GM21528 (cell line): ENCODE data around the gene KRT71.

Source experiments
- ATAC-seq: cut with Tn5 transposase; IDR thresholded peaks from one replicate; pipeline ENCODE4 v1.9.1; 2021; ENCODE audit warnings: mild to moderate bottlenecking, moderate library complexity; ENCODE audit not compliant: unreplicated experiment, low FRiP score

Gene KRT71

DNA sequence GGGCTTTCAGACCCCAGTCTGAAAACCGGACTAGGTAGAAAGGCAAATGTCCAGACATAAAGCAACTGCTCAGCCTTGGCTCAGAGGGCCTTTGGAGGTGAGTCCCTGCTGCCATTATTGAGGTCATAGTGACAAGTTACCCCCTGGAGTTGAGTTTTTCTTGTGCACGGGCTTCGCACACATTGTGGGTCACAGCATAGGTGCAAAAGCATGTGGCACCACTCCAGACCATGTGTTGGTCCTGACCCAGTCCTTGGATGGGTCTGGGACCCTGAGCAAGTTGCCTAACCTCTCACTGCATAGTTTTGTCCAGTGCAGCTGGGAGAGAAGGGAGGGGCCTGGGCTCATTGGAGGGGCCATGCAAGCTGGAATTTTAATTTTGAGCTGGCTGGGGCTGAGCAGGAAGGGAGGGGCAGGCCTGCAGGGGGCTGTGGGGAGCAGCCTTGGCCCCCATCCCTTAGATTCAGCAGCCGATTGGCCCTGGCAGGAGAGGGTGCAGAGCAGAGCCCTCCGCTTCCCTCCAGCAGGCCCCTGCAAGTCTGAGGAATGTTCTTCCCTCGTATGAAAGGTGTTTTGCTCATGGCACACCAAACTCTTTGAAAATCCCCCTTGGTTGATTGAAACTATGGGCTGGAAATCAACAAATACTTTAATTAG lies 28.6 kb downstream of the KRT71 start:
- ATAC-seq = no peak

DNA sequence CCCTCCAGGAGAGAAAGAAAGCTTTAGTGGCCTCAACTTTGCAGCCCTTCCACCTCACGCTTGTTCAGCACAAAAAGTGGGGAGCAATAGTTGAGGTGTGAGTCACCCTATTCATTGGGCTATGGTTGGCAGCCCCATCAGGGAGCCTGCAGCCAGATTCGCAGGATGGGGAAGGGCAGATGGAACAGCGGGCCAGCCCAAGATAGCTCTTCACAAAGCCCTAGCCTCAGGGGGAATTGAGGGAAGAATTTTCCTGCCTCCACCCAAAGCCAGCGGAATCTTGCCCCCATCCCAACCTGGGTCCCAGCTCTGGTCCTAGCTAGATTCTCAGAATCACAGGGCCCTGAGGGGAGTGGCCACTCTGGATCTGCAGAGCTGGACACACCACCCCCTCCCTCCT lies 29.1 kb downstream of the KRT71 start:
- ATAC-seq = no peak

DNA sequence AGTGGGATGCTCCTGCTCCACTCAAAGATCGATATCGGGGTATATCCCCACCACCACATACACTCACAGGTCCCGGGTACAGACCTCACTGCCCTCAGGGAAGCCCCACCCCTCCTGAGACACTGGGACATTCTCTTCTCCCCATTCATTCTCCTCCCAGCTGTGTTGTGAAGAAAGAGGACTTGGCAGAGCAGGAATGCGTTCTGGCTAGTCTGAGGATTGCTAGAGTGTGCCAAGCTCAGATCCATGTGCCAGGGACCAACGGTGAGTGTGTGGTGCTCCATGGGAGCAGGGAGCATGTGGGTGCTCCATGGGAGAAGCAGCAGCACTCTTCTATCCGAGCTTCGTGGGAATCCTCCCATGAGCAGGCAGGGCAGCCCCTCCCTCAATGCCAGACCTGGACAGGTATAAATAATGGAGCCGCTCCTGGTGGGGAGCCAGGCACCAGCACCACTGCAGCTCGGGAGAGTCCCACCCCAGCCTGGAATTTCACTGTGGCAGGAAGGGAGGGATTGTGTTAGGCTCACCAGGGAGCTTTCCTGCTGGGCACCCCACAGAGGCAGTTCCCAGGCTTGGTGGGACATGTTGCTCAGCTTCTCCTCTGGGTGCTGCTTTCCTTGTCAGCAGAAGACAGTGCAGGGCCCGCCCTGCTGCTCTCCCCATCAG lies 30.5 kb downstream of the KRT71 start:
- ATAC-seq = no peak

DNA sequence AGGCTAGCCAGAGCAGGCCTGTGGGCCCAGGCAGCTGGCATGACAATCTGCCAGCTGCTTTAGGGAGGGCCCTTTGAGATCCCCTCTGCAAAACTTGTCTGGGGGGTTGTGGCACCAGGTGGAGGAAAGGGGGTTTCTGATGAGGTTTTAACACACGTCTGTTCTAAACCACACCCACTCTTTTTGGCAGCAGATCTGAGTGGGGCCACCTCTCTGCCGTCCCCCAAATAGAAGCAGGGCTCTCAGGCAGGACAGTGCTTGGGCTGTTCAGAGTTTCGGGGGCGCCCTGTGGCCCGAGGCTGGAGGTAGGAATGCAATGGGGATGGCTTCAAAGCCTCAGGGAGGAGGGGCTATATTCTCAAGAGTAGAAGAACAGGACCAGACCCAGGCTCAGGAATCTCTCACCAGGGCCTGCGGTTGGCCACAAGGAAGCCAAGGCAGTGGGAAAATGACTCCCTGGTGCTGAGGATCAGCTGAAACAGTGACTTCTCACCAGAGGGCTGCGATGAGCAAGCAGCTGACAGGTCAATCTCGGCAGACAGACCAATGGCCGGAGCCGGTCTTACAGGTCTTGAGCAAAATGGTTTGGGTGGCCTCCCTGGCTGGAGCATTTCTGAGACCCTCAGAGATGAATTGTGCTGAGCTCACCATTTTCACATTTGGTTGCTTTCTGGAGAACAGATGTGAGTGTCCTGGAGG lies 31.2 kb downstream of the KRT71 start:
- ATAC-seq = no peak

DNA sequence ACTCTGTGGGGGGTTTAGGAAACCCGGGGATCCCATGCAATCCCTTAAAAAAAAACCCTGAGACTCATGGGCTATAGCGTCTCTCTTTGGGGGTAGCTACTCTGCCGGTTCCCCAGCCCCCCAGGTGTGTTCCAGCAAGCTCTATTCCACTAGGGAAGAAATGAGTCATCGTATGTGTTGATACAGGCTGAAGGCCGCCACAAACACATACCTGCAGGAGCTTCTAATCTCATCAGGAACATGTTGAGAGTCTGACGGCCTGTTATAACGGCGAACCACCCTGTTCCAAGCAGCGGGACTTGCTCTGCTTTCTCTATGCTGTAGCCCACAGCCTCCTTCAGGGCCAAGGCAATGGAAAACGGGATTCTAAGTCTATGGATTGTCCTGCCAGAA lies 31.8 kb downstream of the KRT71 start:
- ATAC-seq = no peak

DNA sequence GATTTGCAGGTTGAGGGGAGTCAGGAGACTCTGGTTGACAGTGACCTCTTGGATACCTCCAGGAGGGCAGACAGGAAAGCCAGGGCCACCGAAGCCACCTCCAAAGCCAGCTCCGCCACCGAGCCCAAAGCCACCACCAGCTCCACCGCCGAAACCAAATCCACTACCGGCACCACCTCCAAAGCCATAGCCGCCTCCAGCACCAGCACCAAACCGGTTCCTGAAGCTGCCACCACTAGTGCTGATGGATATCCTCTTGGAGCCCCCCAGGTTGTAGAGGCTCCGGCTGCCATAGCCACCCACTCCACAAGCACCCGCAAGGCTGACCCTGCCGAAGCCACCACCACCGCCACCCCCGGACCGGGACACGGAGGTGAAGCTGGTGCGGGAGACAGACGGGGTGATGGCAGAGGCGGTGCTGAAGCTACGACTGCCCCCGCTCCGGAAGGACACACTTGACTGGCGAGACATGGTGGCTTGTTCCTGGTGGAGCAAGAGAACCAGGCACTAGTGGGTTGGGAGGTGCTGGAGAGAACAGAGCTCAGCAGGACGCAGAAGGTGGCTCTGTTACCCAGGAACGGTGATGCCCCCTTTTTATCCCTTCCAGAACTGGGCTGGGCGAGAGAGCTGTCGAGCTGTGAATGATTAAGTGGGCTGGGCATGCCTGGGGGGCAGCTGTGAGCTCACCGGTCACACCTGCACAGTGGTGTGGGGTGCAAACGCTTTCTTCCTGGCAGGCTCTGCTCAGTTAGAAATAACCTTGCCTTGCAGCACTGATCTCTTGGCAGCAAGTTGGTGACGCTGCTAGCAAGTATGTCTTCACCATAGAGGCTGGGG lies 32.9 kb downstream of the KRT71 start, which contains the start of gene KRT5:
TSS of gene KRT5 (minus strand) at position 569 of the 837 bp plus-strand sequence. CDS start at position 471, 98 bp downstream.
- ATAC-seq = no peak

DNA sequence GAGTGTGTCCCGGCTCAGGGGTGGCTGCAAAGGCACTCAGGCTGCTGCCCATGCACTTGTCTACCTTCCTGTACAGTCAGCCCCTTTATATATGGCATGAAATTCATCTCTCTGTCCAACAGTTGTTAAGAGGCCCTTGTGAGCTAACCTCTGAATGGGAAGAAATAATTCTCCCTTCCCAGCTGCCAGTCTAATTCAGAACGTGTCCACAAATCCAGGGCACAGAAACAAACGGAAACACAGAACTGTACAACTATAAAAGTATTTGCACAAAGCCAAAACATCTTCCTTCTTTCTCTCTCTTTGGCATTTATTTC lies 33.6 kb downstream of the KRT71 start:
- ATAC-seq = no peak

DNA sequence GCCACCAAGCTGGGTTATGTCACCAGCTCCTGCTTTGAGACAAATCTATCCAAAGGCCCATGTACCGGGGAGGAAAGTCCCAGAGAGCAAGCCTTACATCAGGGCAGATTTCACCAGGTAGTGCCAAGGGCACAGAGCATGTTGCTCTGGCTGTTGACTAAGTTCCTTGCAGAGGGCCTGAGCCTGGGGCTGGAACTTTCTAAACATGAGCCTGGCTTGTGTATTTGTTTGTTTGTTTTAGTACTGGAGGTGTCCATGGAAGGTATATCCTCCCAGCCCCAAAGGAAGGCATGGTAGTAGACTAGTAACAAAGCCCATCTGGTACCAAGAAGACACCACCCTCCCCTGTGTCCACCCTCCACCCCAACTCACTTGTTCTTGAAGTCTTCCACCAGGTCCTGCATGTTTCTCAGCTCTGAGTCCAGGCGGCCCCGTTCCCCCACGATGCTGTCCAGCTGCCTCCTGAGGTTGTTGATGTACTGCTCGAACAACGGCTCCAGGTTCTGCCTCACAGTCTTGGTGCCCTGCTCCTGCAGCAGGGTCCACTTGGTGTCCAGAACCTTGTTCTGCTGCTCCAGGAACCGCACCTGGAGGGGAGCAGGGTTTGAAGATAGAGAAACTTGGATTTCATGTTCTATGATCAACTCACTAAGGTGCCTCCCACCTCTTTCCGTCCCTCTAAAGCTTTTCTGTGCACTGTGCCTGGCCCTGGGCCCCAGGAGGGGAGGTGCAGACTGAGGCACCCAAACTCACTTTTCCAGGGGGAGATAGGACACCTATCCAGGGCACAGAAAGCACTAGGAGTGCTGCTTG lies 34.2 kb downstream of the KRT71 start:
- ATAC-seq = no peak

DNA sequence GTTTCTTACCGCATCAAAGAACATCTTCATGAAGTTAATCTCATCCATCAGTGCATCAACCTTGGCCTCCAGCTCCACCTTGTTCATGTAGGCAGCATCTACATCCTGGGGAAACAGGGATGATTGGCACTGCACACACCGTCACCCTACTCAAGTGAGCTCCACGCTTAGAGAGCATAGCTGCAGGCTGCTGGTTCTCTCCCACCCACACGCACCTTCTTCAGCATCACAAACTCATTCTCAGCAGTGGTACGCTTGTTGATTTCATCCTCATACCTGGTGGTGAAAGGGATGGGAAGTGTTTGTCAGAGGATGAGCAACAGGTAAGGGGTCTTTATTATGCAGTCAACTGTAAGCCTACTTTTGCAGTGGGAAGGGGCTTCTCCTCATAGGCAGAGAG lies 35.1 kb downstream of the KRT71 start:
- no peak for ATAC-seq

DNA sequence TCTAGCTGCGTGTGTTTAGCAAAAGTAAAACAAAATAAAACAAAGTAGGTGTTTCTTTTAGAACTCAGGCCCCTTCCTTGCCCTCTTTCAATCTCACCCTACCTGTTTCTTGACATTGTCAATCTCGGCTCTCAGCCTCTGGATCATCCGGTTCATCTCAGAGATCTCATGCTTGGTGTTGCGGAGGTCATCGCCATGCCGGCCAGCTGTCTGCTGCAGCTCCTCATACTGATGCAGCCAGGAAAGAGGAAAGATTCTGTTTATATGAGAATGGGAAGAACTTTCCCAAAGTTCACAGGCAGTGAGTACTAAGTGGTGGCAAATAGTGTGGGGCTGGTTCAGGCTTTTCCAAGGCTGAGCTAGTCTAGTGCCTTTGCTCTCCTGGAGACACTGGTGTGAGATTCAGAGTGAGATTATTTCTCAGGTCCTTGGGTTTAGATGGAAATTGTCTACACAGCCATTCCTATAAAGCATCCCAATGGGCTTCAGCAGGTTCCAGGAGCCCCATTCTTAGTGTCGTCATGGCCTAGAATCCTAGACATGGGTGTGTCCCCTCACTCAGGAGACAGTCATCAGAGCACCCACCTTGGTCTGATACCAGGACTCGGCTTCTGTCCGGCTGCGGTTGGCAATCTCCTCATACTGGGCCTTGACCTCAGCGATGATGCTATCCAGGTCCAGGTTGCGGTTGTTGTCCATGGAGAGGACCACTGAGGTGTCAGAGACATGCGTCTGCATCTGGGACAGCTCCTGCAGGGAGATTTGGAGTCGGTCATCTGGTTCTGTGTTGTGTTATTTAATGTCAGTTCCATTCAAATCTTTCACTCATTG lies 35.7 kb downstream of the KRT71 start:
- ATAC-seq = no peak

DNA sequence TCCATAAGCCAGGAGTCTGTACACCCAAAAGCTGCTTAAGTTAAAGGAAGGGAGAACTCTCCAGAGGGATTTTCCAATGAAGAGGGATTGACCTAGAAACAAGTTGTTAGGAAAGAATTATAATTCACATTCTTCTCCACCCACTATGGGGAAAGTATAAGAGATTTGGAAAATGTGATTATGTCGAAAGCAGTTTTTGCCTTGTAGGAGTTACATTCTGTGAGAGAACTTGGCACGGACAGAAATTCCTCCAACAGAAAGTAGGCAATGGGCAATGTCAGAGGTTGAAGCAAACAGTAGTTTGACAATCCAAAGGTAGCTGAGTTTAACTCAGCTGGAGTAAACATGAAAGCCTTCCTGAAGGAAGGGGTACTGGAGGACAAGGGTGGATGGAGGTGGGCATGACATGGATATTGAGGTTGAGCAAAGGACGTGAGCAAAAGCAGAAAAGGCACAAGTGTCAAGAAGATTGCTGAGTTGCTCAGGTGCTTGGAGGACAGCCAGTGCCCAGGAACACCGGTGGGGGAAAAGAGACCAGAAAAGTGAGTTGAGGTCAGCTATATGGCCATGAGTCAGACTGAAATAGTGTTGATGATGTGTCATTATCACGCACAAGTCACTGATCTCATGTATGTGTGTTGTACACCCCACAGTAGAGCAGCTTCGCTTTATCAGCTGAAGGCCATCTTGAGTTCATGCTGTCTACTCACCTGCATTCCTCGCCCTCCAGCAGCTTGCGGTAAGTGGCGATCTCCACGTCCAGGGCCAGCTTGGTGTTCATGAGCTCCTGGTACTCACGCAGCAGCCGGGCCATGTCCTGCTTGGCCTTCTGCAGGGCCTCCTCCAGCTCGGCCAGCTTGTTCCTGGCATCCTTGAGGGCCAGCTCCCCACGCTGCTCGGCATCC lies 36.8 kb downstream of the KRT71 start:
- ATAC-seq = no peak

DNA sequence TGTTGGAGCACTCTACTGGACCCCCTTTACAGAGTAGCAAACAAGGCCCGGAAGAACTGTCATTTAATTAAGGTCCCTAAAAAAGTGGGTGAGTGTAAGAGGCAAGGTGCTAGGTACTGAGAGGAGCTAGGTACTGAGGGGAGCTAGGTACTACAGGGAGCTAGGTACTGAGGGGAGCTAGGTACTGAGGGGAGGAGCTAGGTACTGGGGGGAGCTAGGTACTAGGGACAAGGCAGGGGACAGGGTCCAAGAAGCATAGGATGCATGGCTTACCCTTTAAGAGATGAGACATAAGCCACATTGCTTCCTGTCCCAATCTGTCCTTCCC lies 37.7 kb downstream of the KRT71 start:
- no peak for ATAC-seq

DNA sequence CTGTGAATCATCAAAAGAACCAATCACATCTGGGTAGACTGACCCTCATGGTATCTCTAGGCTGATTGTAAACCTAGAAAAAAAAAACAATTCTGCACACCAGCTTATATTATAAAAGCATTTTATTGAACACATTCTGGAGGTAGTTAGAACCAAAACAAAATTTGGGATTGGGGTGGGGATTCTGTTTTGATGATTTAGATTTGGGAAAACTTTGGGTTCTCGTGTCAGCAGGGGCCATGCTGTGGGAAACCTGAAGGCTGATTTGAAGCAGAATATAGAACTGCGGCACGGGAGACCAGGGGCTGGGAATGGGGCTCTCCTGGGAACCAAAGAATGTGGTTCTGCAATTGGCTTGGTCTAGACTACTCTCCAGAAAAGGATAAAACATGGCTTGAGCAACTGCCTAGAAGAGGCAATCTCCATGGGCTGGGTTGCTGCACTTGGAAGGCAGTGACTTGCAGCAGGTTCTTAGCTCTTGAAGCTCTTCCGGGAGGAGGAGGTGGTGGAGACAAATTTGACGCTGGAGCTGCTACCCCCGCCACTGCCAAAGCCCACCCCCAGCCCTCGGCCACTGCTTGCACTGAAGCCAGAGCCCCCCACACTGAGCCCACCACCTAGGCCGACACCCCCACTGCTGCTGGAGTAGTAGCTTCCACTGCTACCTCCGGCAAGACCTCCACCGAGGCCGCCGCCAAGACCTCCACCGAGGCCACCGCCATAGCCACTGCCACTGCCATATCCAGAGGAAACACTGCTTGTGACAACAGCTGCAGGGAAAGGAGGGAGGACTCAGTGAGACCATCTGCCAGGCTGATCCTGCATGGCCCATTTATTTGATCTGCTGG lies 38.2 kb downstream of the KRT71 start:
- ATAC-seq = no peak

DNA sequence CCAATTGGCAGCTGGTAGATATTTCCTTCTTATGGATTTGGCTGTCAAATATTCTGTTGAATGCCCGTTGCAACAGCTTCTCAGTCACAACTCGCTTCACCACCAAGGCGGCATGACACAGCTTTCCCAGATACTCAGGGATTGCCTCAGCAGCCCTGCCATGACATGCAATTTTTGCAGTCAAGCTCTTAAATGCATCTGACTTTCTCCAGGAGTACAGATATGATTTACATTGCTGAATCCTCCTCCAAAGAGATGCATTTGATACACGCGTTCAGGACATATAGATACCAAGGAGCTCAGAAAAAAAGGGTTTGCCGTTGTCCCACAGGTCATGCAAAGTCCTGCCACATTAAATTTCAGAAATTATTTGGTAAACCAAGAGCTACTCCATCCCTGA lies 39.2 kb downstream of the KRT71 start:
- no peak for ATAC-seq

DNA sequence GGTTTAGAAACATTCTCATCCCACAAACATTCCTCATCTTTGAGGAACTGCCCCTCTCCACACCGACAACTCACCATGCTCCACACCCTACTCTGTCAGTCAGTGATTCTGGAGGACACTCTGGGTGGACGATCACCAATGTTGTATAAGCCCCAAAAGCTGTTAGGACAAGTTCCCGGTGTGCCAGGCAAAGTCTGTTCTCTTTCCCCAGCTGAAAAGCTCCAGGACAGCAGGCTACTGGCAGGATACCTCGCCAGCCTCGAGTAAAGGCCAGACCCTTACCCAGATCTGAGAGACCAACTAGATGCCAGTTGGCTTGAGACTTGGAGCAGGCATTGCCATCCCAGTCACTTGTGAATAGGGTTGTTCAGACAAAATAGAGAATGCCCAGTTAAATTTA lies 44.7 kb downstream of the KRT71 start:
- no peak for ATAC-seq

DNA sequence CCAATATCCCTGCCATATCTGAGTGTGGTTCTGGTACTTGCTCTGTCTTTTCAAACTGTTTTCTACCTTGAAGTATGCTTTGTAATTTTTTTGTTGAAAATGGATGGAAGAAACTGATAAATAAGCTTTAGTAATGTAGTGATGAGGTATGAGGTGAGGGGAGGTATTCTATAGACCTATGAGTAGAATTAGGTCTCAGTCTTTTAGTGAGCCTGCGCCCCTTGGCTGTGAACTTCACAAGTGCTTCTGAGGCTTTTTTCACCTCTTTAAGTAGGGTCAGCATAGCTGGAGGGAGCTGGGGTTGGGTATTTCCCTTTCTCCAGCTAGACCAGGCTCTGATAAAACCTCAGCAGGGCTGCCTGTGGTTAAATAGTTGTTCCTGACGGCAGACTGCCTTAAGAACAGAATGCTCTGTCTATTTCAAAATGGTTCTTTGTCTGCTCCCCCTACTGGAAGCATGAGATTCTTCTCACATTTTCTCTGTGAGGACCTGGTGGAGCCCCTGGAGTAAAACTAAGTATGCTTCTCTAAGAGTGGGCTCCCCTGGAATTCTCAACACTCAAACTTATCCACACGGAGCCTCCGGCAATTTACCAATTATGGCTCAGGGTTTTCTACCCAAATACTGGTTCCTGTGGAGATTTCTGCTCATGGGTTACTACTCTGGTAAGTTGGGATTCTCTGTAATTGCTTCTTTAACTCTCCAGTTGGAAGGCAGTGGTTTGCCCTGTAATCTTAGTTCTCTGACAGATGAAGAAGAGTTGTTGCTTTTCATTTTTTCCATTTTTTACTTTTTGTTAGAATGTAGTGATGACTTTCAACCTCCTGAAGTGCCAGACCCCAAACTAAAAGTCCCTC lies 45.9 kb downstream of the KRT71 start:
- no peak for ATAC-seq

DNA sequence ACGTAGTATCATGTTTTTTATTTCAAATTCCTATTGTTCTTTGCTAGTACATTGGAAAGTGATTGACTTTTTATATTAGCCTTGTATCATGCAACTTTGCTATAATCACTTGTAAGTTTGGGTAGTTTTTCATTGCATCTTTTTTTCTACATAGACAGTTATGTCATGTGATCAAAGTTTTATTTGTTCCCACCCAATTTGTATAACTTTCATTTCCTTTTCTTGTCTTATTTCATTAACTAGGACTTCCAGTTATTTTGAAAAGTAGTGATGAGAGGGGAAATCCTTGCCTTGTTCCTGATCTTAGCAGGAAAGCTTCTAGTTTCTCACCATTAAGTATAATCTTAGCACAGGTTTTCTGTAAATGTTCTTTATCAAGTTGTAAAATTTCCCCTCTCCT lies 50.1 kb downstream of the KRT71 start:
- ATAC-seq = no peak
